Measurements from ENCODE around the gene GOLGA5. TPM values are rescaled to one million over a fixed set of nuclear protein-coding genes. Genes with fewer than 3 reads are reported as not detected.
A peak's percentile ranks its signal among the peaks of the same experiment; 100 is the strongest.

The GOLGA5 gene
- total and polyA plus RNA-seq, 2 of the 13 experiments (the other 11 are each of a cell fraction or from before 2014, with no cell fraction given) = 31.0 to 40.0 TPM

- TF ChIP-seq ZNF766 (CRISPR knock-in tag; IDR thresholded peaks at IDR 0.05; ENCODE audit: borderline replicate concordance) = no peak
- no peak for TF ChIP-seq ZFP1 (CRISPR knock-in tag; IDR thresholded peaks at IDR 0.05)
- TF ChIP-seq ETV5 (CRISPR knock-in tag; IDR thresholded peaks at IDR 0.05; ENCODE audit: borderline replicate concordance) = peak; percentile 90
- TF ChIP-seq MYPOP (CRISPR knock-in tag; IDR thresholded peaks at IDR 0.05) = peak; percentile 68
- TF ChIP-seq ZNF326 (CRISPR knock-in tag; IDR thresholded peaks at IDR 0.05; ENCODE audit: borderline replicate concordance) = no peak
- TF ChIP-seq KAT2B (IDR thresholded peaks at IDR 0.05; ENCODE audit: borderline replicate concordance, low read depth, low read length) = no peak
- peak; percentile 62; the same call in 1 of the 2 replicates for TF ChIP-seq TRAFD1 (CRISPR knock-in tag; IDR thresholded peaks at IDR 0.05; ENCODE audit: borderline replicate concordance)
- TF ChIP-seq ZNF83 (CRISPR knock-in tag; IDR thresholded peaks at IDR 0.05; ENCODE audit: borderline replicate concordance) = peak; percentile 46; the same call in 1 of the 2 replicates
- TF ChIP-seq, protein P1, sequence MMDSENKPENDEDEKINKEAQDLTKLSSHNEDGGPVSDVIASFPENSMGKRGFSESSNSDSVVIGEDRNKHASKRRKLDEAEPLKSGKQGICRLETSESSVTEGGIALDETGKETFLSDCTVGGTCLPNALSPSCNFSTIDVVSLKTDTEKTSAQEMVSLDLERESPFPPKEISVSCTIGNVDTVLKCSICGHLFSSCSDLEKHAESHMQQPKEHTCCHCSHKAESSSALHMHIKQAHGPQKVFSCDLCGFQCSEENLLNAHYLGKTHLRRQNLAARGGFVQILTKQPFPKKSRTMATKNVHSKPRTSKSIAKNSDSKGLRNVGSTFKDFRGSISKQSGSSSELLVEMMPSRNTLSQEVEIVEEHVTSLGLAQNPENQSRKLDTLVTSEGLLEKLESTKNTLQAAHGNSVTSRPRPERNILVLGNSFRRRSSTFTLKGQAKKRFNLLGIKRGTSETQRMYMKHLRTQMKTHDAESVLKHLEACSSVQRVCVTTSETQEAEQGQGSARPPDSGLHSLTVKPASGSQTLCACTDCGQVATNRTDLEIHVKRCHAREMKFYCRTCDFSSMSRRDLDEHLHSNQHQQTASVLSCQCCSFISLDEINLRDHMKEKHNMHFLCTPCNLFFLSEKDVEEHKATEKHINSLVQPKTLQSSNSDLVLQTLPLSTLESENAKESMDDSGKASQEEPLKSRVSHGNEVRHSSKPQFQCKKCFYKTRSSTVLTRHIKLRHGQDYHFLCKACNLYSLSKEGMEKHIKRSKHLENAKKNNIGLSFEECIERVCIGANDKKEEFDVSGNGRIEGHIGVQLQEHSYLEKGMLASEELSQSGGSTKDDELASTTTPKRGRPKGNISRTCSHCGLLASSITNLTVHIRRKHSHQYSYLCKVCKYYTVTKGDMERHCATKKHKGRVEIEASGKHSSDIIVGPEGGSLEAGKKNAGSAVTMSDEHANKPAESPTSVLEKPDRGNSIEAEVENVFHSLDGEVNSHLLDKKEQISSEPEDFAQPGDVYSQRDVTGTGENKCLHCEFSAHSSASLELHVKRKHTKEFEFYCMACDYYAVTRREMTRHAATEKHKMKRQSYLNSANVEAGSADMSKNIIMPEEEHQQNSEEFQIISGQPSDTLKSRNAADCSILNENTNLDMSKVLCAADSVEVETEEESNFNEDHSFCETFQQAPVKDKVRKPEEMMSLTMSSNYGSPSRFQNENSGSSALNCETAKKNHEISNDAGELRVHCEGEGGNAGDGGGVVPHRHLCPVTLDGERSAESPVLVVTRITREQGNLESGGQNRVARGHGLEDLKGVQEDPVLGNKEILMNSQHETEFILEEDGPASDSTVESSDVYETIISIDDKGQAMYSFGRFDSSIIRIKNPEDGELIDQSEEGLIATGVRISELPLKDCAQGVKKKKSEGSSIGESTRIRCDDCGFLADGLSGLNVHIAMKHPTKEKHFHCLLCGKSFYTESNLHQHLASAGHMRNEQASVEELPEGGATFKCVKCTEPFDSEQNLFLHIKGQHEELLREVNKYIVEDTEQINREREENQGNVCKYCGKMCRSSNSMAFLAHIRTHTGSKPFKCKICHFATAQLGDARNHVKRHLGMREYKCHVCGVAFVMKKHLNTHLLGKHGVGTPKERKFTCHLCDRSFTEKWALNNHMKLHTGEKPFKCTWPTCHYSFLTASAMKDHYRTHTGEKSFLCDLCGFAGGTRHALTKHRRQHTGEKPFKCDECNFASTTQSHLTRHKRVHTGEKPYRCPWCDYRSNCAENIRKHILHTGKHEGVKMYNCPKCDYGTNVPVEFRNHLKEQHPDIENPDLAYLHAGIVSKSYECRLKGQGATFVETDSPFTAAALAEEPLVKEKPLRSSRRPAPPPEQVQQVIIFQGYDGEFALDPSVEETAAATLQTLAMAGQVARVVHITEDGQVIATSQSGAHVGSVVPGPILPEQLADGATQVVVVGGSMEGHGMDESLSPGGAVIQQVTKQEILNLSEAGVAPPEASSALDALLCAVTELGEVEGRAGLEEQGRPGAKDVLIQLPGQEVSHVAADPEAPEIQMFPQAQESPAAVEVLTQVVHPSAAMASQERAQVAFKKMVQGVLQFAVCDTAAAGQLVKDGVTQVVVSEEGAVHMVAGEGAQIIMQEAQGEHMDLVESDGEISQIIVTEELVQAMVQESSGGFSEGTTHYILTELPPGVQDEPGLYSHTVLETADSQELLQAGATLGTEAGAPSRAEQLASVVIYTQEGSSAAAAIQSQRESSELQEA (CRISPR knock-in tag; IDR thresholded peaks at IDR 0.05; ENCODE audit: not compliant biosample characterization) = peak; percentile 25
- TF ChIP-seq, protein P2, sequence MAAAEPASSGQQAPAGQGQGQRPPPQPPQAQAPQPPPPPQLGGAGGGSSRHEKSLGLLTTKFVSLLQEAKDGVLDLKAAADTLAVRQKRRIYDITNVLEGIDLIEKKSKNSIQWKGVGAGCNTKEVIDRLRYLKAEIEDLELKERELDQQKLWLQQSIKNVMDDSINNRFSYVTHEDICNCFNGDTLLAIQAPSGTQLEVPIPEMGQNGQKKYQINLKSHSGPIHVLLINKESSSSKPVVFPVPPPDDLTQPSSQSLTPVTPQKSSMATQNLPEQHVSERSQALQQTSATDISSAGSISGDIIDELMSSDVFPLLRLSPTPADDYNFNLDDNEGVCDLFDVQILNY (CRISPR knock-in tag; conservative IDR thresholded peaks at IDR 0.05) = 0 out of 2 replicates have a peak, but pooled peaks have one; percentile 25
- no peak for TF ChIP-seq ZNF432 (CRISPR knock-in tag; IDR thresholded peaks at IDR 0.05; ENCODE audit: borderline replicate concordance)
- peak; percentile 94 for TF ChIP-seq POGZ (CRISPR knock-in tag; IDR thresholded peaks at IDR 0.05)
These were observed at the start of gene GOLGA5 (continued) for GRCh38 chr14:92793709-92794546.

Data from HepG2 (cell line).